Stomach smooth muscle (tissue), 2 donors: ENCODE data around the gene P4HA2.

Source experiments
- H3K27ac ChIP-seq: one replicate; pipeline ENCODE4 v1.7.0; 2013; ENCODE audit warnings: mild to moderate bottlenecking, low read length, inconsistent platforms
- H3K27me3 ChIP-seq, 2 donors: one replicate each; pipeline ENCODE4 v1.7.0; 2013; ENCODE audit warnings: low read length in 2 of 2; ENCODE audit not compliant: insufficient read depth in 2 of 2, control insufficient read depth in 1 of 2
- H3K36me3 ChIP-seq, 2 donors: one replicate each; pipeline ENCODE4 v1.7.0; 2013; ENCODE audit warnings: low read length in 2 of 2; ENCODE audit not compliant: control insufficient read depth in 2 of 2, insufficient read depth in 2 of 2
- H3K4me1 ChIP-seq: one replicate; pipeline ENCODE4 v1.7.0; 2013; ENCODE audit warnings: low read length; ENCODE audit not compliant: control insufficient read depth, insufficient read depth
- H3K4me3 ChIP-seq, 2 donors: one replicate each; pipeline ENCODE4 v1.7.0; 2013; ENCODE audit warnings: low read length in 2 of 2
- H3K9ac ChIP-seq, 2 donors: one replicate each; pipeline ENCODE4 v1.7.0; 2013; ENCODE audit warnings: low read length in 2 of 2, mild to moderate bottlenecking in 1 of 2
- H3K9me3 ChIP-seq, 2 donors: one replicate each; pipeline ENCODE4 v1.7.0; 2013; ENCODE audit warnings: low read length in 2 of 2; ENCODE audit not compliant: control insufficient read depth in 2 of 2
- donor health status: healthy.
- donor health status: Pancreatic carcinoma.

P4HA2 gene

GRCh38 chr5:132269635-132270334 is 42.1 kb upstream of the P4HA2 start:
- Histone ChIP-seq H3K9me3 (no peaks in the 10 kb centered on the region), H3K27me3 (no peaks in the 10 kb centered on the region), H3K27ac (peak overlapping the region; percentile 55), H3K36me3 (peaks cover 38 to 65% of the 10 kb centered on the region in 2 donors), H3K4me1 (peaks cover 62% of the 10 kb centered on the region), H3K4me3 (no peak overlapping the region), H3K9ac (no peak overlapping the region)

GRCh38 chr5:132268769-132269551 is 41.3 kb upstream of the P4HA2 start:
- Histone ChIP-seq H3K27ac (peak overlapping the region; percentile 62), H3K9ac (no peak overlapping the region)

GRCh38 chr5:132267931-132268768 is 40.5 kb upstream of the P4HA2 start:
- no peak overlapping the region for H3K4me3 ChIP-seq
- H3K27ac ChIP-seq, result peak overlapping the region; percentile 62
- no peaks in the 10 kb centered on the region for H3K9me3 ChIP-seq
- H3K27me3 ChIP-seq, result no peaks in the 10 kb centered on the region
- H3K4me1 ChIP-seq, result peaks cover 79% of the 10 kb centered on the region
- peaks cover 44 to 75% of the 10 kb centered on the region in 2 donors for H3K36me3 ChIP-seq
- peak overlapping the region in 1 of 2 donors; percentile 21 for H3K9ac ChIP-seq

More at GRCh38 chr5:132268769-132269551, 41.3 kb upstream of the P4HA2 start:
- Histone ChIP-seq H3K4me1 (peaks cover 71% of the 10 kb centered on the region), H3K27me3 (no peaks in the 10 kb centered on the region), H3K9me3 (no peaks in the 10 kb centered on the region), H3K36me3 (peaks cover 39 to 71% of the 10 kb centered on the region in 2 donors), H3K4me3 (no peak overlapping the region)

GRCh38 chr5:132267166-132267739 is 39.6 kb upstream of the P4HA2 start:
- Histone ChIP-seq H3K9ac (peak overlapping the region in 1 of 2 donors; percentile 28), H3K4me3 (no peak overlapping the region), H3K4me1 (peaks cover 77% of the 10 kb centered on the region), H3K27me3 (no peaks in the 10 kb centered on the region), H3K36me3 (peaks cover 51 to 77% of the 10 kb centered on the region in 2 donors), H3K9me3 (no peaks in the 10 kb centered on the region), H3K27ac (peak overlapping the region; percentile 62)

GRCh38 chr5:132266836-132267160 is 39.1 kb upstream of the P4HA2 start:
- peaks cover 50 to 74% of the 10 kb centered on the region in 2 donors for H3K36me3 ChIP-seq
- H3K27ac ChIP-seq, result peak overlapping the region; percentile 62
- H3K27me3 ChIP-seq, result no peaks in the 10 kb centered on the region
- peaks cover 81% of the 10 kb centered on the region for H3K4me1 ChIP-seq
- H3K4me3 ChIP-seq, result no peak overlapping the region
- H3K9me3 ChIP-seq, result no peaks in the 10 kb centered on the region
- H3K9ac ChIP-seq, result no peak overlapping the region

GRCh38 chr5:132266031-132266835 is 38.6 kb upstream of the P4HA2 start:
- Histone ChIP-seq H3K4me3 (no peak overlapping the region), H3K9ac (peak overlapping the region in 1 of 2 donors; percentile 21), H3K36me3 (peaks cover 50 to 78% of the 10 kb centered on the region in 2 donors), H3K27ac (peak overlapping the region; percentile 100), H3K27me3 (no peaks in the 10 kb centered on the region), H3K9me3 (no peaks in the 10 kb centered on the region), H3K4me1 (peaks cover 87% of the 10 kb centered on the region)

GRCh38 chr5:132265336-132266030 is 37.8 kb upstream of the P4HA2 start:
- Histone ChIP-seq H3K27ac (peak overlapping the region; percentile 100), H3K4me1 (peaks cover 90% of the 10 kb centered on the region), H3K9ac (peak overlapping the region; percentile 51 to 58), H3K4me3 (peak overlapping the region; percentile 28 to 29), H3K36me3 (peaks cover 43 to 77% of the 10 kb centered on the region in 2 donors), H3K27me3 (no peaks in the 10 kb centered on the region), H3K9me3 (no peaks in the 10 kb centered on the region)

- Histone ChIP-seq H3K9ac (peak overlapping the region; percentile 51 to 58), H3K36me3 (peaks cover 39 to 72% of the 10 kb centered on the region in 2 donors)
Observed at GRCh38 chr5:132264546-132265335, 37.1 kb upstream of the P4HA2 start.

More at GRCh38 chr5:132264546-132265335, 37.1 kb upstream of the P4HA2 start:
- H3K4me3 ChIP-seq, result peak overlapping the region in 1 of 2 donors; percentile 28
- no peaks in the 10 kb centered on the region for H3K9me3 ChIP-seq
- H3K27ac ChIP-seq, result peak overlapping the region; percentile 100
- peaks cover 93% of the 10 kb centered on the region for H3K4me1 ChIP-seq
- H3K27me3 ChIP-seq, result no peaks in the 10 kb centered on the region
